K562 (cell line): ENCODE results near the gene ADARB2. TPM values are rescaled to one million over a fixed set of nuclear protein-coding genes. Genes with fewer than 3 reads are reported as not detected.

Experiments used
- AFF1 ChIP-seq, 2 experiments: fragments of 450-650 bp; IDR thresholded peaks; 2 replicates each; pipeline ENCODE4 v1.6.1; 2018; ENCODE audit warnings: mild to moderate bottlenecking in 2 of 2, low read depth in 1 of 2; ENCODE audit not compliant: partially characterized antibody in 2 of 2
- HOXB6 ChIP-seq: fragments of 250-450 bp; sonication (Bioruptor Pico); IDR thresholded peaks from 2 replicates; pipeline ENCODE4 v1.5.1; 2022; ENCODE audit warnings: mild to moderate bottlenecking, borderline replicate concordance
- REST ChIP-seq, 2 experiments: fragments of 450-650 bp; formaldehyde crosslinking in 1 of 2; IDR thresholded peaks; 2 replicates each; pipeline versions ENCODE4 v1.4.0 to v1.6.1; 2014 to 2020; ENCODE audit warnings: mild to moderate bottlenecking in 2 of 2, borderline replicate concordance in 1 of 2, low read depth in 1 of 2
- polyA plus RNA-seq, 8 experiments: library from polyadenylated mRNA; depleted of rRNA in 4 of 8; stranded (reverse) in 5 of 8; unstranded in 3 of 8; fragments of >200 nt; fragmentation: Nextera tagmentation in 2 of 8; fragmentation: Illumina TruSeq in 1 of 8; extraction: Ambion mirVana in 2 of 8; extraction: Trizol in 1 of 8; gene quantifications; 2 replicates each; pipeline versions ENCODE4 v1.2.1 to v1.2.3, GENCODE V29; 2011 to 2014; ENCODE audit warnings: inconsistent platforms in 1 of 8, missing spikeins in 1 of 8
- total RNA-seq, 7 experiments: library from RNA; depleted of rRNA in 6 of 7; stranded (reverse); fragments of >200 nt in 6 of 7; fragmentation: Illumina TruSeq in 2 of 7; extraction: Trizol in 2 of 7; gene quantifications; 2 replicates each; pipeline versions ENCODE4 v1.2.1 to v1.2.3, GENCODE V29; 2011 to 2021; ENCODE audit warnings: low replicate concordance in 1 of 7

Gene ADARB2
- total and polyA plus RNA-seq, 9 of the 15 experiments (the other 6 are each of a cell fraction or from before 2014, with no cell fraction given), result not detected

GRCh38 chr10:1402016-1402770, 335.1 kb downstream of the ADARB2 start (continued):
- TF ChIP-seq REST (IDR thresholded peaks at IDR 0.05; ENCODE audit: borderline replicate concordance) (no peak), REST (CRISPR knock-in tag; IDR thresholded peaks at IDR 0.05; ENCODE audit: low read depth) (no peak), AFF1 (IDR thresholded peaks at IDR 0.05; ENCODE audit: low read depth in 1 of 2, partially characterized antibody in 2 of 2) (no peak), HOXB6 (CRISPR knock-in tag) (no peak)
